NCI-H2029 (cell line): Measurements from ENCODE around the gene KIF22.
A peak's percentile ranks its signal among the peaks of the same experiment; 100 is the strongest.

Experiments
- DNase-seq: peaks from one replicate; lab custom pipeline; 2025; lab: John Stamatoyannopoulos, UW

Gene KIF22

GRCh38 chr16:29841631-29842030 is 51.1 kb downstream of the KIF22 start:
- no peak for DNase-seq

DNA sequence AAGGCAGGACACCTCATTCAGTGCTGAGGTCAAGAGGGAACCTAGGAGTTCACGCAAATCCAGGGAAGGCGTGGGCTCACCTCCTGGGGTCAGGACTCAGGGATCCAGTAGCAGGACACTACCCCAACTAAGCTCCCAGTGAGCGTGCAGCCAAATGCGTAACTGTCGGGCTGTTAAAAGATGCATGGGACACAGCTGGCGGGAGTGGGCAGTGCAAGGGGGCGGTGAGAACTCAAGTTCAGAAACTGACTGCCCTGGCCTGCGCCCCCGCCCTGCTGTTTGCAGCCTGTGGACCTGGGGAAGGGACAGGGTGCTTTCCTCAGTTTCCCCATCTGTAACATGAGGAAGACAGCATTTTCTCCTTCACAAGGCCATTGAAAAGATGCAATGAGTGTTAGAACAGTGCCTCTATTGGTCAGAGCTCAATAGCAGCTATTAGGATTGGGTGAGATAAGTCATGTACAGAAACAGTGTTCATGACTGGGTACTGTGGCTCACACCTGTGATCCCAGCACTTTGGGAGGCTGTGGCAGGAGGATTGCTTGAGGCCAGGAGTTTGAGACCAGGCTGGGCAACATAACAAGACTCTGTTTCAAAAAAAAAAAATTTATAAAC is 52.3 kb downstream of the KIF22 start:
- no peak for DNase-seq

GRCh38 chr16:29843931-29844330 is 53.4 kb downstream of the KIF22 start:
- DNase-seq: no peak

DNA sequence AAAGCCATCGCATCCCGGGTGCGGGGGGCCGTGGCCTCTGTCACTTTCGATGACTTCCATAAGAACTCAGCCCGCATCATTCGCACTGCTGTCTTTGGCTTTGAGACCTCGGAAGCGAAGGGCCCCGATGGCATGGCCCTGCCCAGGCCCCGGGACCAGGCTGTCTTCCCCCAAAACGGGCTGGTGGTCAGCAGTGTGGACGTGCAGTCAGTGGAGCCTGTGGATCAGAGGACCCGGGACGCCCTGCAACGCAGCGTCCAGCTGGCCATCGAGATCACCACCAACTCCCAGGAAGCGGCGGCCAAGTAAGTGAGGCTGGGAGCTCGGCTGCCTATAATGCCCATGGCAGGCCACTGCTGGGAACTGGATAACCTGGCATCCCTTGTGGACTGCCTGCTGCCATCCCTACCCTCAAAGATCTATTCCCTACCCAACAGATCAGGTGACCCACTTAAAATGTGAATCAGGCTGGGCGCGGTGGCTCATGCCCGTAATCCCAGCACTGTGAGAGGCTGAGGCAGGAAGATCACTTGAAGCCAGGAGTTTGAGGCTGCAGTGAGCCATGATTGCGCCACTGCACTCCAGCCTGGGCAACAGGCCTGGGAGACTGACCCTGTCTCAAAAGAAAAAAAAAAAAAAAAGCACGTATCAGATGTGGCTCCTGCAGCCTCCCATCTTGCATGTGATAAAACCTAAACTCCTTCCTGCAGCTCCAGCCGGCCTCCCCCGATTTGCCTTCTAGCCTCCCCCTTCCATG is 54.2 kb downstream of the KIF22 start:
- no peak for DNase-seq

- no peak for DNase-seq
Measured at GRCh38 chr16:29845656-29846055, 55.1 kb downstream of the KIF22 start.

GRCh38 chr16:29848420-29849297 is 58.1 kb downstream of the KIF22 start:
- peak; percentile 45 for DNase-seq

- DNase-seq: no peak
Measured at GRCh38 chr16:29849505-29849904, 59.0 kb downstream of the KIF22 start.

- DNase-seq: no peak
Measured at GRCh38 chr16:29850998-29851397, 60.4 kb downstream of the KIF22 start.

DNA sequence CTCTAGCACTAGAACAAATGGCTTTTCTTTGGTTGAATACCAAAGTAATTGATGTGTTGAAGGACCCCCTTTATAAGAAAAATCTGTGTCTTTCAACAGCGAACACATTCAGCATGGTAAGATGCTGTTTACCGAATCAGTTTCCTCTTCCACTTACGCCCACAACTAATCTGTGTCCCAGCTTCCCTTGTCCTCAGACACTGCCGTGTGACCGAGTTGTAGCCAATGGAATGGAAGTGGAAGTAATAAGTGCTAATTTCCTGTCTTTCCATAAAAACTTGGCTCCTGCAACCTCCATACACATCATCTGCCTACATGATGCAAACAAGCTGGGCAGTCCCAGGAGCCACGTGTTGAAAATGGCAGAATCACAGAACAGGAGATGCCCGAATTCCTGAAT is 62.1 kb downstream of the KIF22 start:
- no peak for DNase-seq

DNA sequence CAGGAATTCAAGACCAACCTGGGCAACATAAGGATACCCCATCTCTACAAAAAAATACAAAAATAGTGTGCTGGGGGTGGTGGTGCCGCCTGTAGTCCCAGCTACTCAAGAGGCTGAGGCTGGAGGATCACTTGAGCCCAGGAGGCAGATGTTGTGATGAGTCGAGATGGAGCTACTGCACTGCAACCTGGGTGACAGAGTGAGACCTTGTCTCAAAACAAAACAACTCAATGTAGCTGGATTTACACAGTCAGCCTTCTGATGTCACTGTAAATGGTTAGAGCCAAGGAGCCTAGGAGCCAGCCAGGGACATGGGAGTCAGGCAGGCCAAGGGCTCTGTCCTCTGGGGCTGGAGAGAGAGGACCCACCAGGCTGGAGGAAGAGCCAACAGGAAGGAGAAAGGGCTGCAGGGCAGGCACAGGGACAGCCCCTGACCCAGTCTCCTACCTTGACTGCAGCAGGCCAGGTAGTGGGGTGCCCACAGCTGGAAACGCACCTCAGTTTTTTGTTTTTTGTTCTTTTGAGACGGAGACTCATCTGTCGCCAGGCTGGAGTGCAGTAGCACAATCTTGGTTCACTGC is 64.1 kb downstream of the KIF22 start:
- no peak for DNase-seq
